ENCODE measurements around the gene TREH.

Gene TREH

GRCh38 chr11:118655486-118656190 lies 23.8 kb downstream of the TREH start:
- POLR2A ChIA-PET: no interaction called here
- DNase-seq (ENCODE audit: extremely low spot score): no peak
- CTCF ChIA-PET: interaction anchor here (1.3 kb wide), 1 partner anchor 16 kb away, joined by 3 read pairs; no protein-coding TSS in a partner anchor
- TF ChIP-seq LEF1 (IDR thresholded peaks at IDR 0.05; ENCODE audit: borderline replicate concordance) (no peak), SUZ12 (IDR thresholded peaks at IDR 0.05) (no peak), ZNF384 (IDR thresholded peaks at IDR 0.05) (no peak), CTBP1 (IDR thresholded peaks at IDR 0.05; ENCODE audit: borderline replicate concordance) (no peak), NFRKB (IDR thresholded peaks at IDR 0.05) (no peak), BHLHE40 (IDR thresholded peaks at IDR 0.05; ENCODE audit: borderline replicate concordance) (no peak), SP1 (IDR thresholded peaks at IDR 0.05) (no peak), TARDBP (IDR thresholded peaks at IDR 0.05) (no peak), L3MBTL2 (conservative IDR thresholded peaks at IDR 0.05) (no peak), FOXK2 (IDR thresholded peaks at IDR 0.05) (no peak), HDGF (IDR thresholded peaks at IDR 0.05; ENCODE audit: borderline replicate concordance) (no peak), FOXM1 (IDR thresholded peaks at IDR 0.05; ENCODE audit: borderline replicate concordance) (no peak), ELF4 (IDR thresholded peaks at IDR 0.05) (no peak), PKNOX1 (IDR thresholded peaks at IDR 0.05) (no peak)

- ChIA-PET CTCF (interaction anchor here (0.6 to 1.0 kb wide), 2 partner anchors 17 to 60 kb away, joined by 3 to 4 read pairs; no protein-coding TSS in a partner anchor), POLR2A (no interaction called here)
- TF ChIP-seq ARNT (IDR thresholded peaks at IDR 0.05): no peak
- no peak for TF ChIP-seq ZNF384 (IDR thresholded peaks at IDR 0.05)
- TF ChIP-seq LEF1 (IDR thresholded peaks at IDR 0.05; ENCODE audit: borderline replicate concordance): no peak
- no peak for TF ChIP-seq L3MBTL2 (conservative IDR thresholded peaks at IDR 0.05)
- no peak for TF ChIP-seq FOXK2 (IDR thresholded peaks at IDR 0.05)
- TF ChIP-seq SUZ12 (IDR thresholded peaks at IDR 0.05): no peak
- no peak for DNase-seq (ENCODE audit: extremely low spot score)
Observed at GRCh38 chr11:118653684-118654390, 25.6 kb downstream of the TREH start.

DNA sequence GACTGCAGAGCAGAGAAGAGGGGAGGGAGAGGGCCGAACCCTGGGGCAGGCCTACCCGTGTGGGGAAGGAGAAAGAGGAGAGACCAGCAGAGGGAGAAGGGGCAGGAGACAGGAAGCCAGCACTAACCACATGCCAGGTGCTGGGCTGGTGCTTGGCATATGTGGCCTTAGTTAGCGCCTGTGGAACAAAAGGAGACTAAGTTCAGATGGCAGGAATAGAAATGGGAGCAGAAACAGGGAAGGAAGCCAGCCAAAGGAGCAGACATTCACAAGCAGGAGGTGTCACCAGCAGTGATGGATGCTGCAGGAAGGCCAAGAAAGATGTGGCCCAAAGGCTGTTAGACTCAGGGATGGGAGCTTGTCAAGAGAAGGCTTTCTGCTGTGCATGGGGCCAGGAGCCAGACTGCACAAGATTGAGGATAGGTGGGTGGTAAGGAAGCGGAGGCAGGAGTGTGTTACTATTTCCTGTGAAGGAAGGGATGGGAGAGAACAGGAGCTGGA lies 26.7 kb downstream of the TREH start:
- POLR2A ChIA-PET: interaction anchor here (1.5 kb wide), 1 partner anchor 18 kb away, joined by 4 read pairs; no protein-coding TSS in a partner anchor
- no peak for TF ChIP-seq PKNOX1 (IDR thresholded peaks at IDR 0.05)
- no peak for TF ChIP-seq SP1 (IDR thresholded peaks at IDR 0.05)
- no peak for TF ChIP-seq FOXA1 (IDR thresholded peaks at IDR 0.05)
- TF ChIP-seq BHLHE40 (IDR thresholded peaks at IDR 0.05; ENCODE audit: borderline replicate concordance): no peak
- no peak for TF ChIP-seq LEF1 (IDR thresholded peaks at IDR 0.05; ENCODE audit: borderline replicate concordance)
- no peak for TF ChIP-seq HDGF (IDR thresholded peaks at IDR 0.05; ENCODE audit: borderline replicate concordance)
- no peak for TF ChIP-seq ZNF384 (IDR thresholded peaks at IDR 0.05)
- no peak for TF ChIP-seq TARDBP (IDR thresholded peaks at IDR 0.05)
- TF ChIP-seq FOXK2 (IDR thresholded peaks at IDR 0.05): no peak
- no peak for TF ChIP-seq ARNT (IDR thresholded peaks at IDR 0.05)
- TF ChIP-seq ELF4 (IDR thresholded peaks at IDR 0.05): no peak
- no peak for TF ChIP-seq FOXM1 (IDR thresholded peaks at IDR 0.05; ENCODE audit: borderline replicate concordance)
- TF ChIP-seq SUZ12 (IDR thresholded peaks at IDR 0.05): no peak
- no peak for TF ChIP-seq NFRKB (IDR thresholded peaks at IDR 0.05)
- no peak for TF ChIP-seq CTBP1 (IDR thresholded peaks at IDR 0.05; ENCODE audit: borderline replicate concordance)
- DNase-seq (ENCODE audit: extremely low spot score): no peak
- CTCF ChIA-PET: no interaction called here

DNA sequence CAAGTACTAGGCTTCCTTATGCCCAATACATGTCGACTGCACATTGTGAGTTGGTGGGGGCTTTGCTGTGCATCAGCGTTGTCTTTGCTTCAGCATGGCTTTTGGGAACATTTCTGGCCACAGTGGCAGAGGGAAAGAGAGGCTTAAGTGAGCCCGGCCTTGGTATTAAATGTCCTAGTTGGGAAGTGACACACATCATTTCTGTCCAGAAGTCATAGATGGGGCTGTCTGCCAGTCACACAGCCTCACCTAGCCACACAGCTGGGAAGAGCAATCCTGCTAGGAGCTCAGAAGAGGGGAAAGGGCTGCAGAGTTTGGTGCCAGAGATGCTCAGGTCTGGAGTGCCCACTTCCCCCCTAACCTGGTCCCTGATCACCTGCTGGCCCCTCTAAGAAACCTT lies 27.6 kb downstream of the TREH start:
- ChIA-PET POLR2A (interaction anchor here (1.5 kb wide), 1 partner anchor 17 kb away, joined by 4 read pairs; no protein-coding TSS in a partner anchor), CTCF (no interaction called here)
- TF ChIP-seq SP1 (IDR thresholded peaks at IDR 0.05): no peak
- no peak for TF ChIP-seq SUZ12 (IDR thresholded peaks at IDR 0.05)
- TF ChIP-seq TARDBP (IDR thresholded peaks at IDR 0.05): no peak
- TF ChIP-seq PKNOX1 (IDR thresholded peaks at IDR 0.05): no peak
- no peak for TF ChIP-seq BHLHE40 (IDR thresholded peaks at IDR 0.05; ENCODE audit: borderline replicate concordance)
- TF ChIP-seq FOXM1 (IDR thresholded peaks at IDR 0.05; ENCODE audit: borderline replicate concordance): no peak
- no peak for TF ChIP-seq L3MBTL2 (conservative IDR thresholded peaks at IDR 0.05)
- TF ChIP-seq FOXA1 (IDR thresholded peaks at IDR 0.05): no peak
- no peak for TF ChIP-seq LEF1 (IDR thresholded peaks at IDR 0.05; ENCODE audit: borderline replicate concordance)
- no peak for TF ChIP-seq NFRKB (IDR thresholded peaks at IDR 0.05)
- no peak for TF ChIP-seq FOXK2 (IDR thresholded peaks at IDR 0.05)
- no peak for TF ChIP-seq CTBP1 (IDR thresholded peaks at IDR 0.05; ENCODE audit: borderline replicate concordance)
- no peak for TF ChIP-seq ZNF384 (IDR thresholded peaks at IDR 0.05)
- no peak for TF ChIP-seq HDGF (IDR thresholded peaks at IDR 0.05; ENCODE audit: borderline replicate concordance)
- no peak for TF ChIP-seq ELF4 (IDR thresholded peaks at IDR 0.05)
- TF ChIP-seq ARNT (IDR thresholded peaks at IDR 0.05): no peak
- DNase-seq (ENCODE audit: extremely low spot score): no peak

DNA sequence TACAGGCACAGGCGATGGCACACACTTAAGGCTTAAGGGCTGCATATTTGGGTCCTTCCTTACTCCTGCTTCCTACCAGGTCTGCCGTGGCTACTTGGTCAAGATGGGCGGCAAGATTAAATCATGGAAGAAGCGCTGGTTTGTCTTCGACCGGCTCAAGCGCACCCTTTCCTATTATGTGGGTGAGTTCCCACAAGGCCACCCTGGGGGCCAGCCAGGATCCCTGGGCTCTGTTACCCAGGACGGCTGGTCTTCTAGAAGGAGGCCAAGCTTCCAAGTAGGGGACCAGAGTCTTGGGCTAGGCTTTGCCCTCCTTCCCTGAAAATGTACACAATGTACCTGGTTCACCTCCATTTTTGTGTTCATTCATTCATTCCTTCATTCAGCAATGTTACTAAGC lies 29.1 kb downstream of the TREH start:
- POLR2A ChIA-PET: no interaction called here
- CTCF ChIA-PET: interaction anchor here (1.2 kb wide), 1 partner anchor 9 kb away, joined by 3 read pairs; no protein-coding TSS in a partner anchor
- no peak for TF ChIP-seq LEF1 (IDR thresholded peaks at IDR 0.05; ENCODE audit: borderline replicate concordance)
- TF ChIP-seq TARDBP (IDR thresholded peaks at IDR 0.05): no peak
- no peak for TF ChIP-seq ELF4 (IDR thresholded peaks at IDR 0.05)
- TF ChIP-seq CTBP1 (IDR thresholded peaks at IDR 0.05; ENCODE audit: borderline replicate concordance): no peak
- TF ChIP-seq FOXM1 (IDR thresholded peaks at IDR 0.05; ENCODE audit: borderline replicate concordance): no peak
- TF ChIP-seq L3MBTL2 (conservative IDR thresholded peaks at IDR 0.05): no peak
- TF ChIP-seq ZNF384 (IDR thresholded peaks at IDR 0.05): no peak
- TF ChIP-seq SP1 (IDR thresholded peaks at IDR 0.05): no peak
- no peak for TF ChIP-seq HDGF (IDR thresholded peaks at IDR 0.05; ENCODE audit: borderline replicate concordance)
- TF ChIP-seq PKNOX1 (IDR thresholded peaks at IDR 0.05): no peak
- TF ChIP-seq FOXA1 (IDR thresholded peaks at IDR 0.05): no peak
- no peak for TF ChIP-seq NFRKB (IDR thresholded peaks at IDR 0.05)
- no peak for TF ChIP-seq SUZ12 (IDR thresholded peaks at IDR 0.05)
- no peak for DNase-seq (ENCODE audit: extremely low spot score)

Data from HEK293T (cell line).